K562 (cell line): ENCODE data around the gene ADIPOR2. TPM values are rescaled to one million over a fixed set of nuclear protein-coding genes. Genes with fewer than 3 reads are reported as not detected.

ENCODE experiments used
- HDAC3 ChIP-seq: fragments of 450-650 bp; IDR thresholded peaks from 2 replicates; pipeline ENCODE4 v1.6.1; 2018; ENCODE audit warnings: borderline replicate concordance, mild to moderate bottlenecking, moderate library complexity; ENCODE audit not compliant: partially characterized antibody
- JUNB ChIP-seq: fragments of 450-650 bp; formaldehyde crosslinking; conservative IDR thresholded peaks from 2 replicates; pipeline ENCODE4 v1.4.0; 2020; ENCODE audit warnings: mild to moderate bottlenecking
- MAZ ChIP-seq, 2 experiments: fragments of 450-650 bp in 1 of 2; sonication (generic) in 1 of 2; formaldehyde crosslinking; IDR thresholded peaks in 1 of 2; conservative IDR thresholded peaks in 1 of 2; 2 replicates each; pipeline versions ENCODE4 v1.4.0 to v1.5.0; 2020; ENCODE audit warnings: mild to moderate bottlenecking in 1 of 2, missing genetic modification reagents in 1 of 2
- MTA1 ChIP-seq: fragments of 450-650 bp; IDR thresholded peaks from 2 replicates; pipeline ENCODE4 v1.6.1; 2017; ENCODE audit warnings: borderline replicate concordance
- MYC ChIP-seq, 2 experiments: fragments of 250-450 bp in 1 of 2; sonication (Bioruptor Pico) in 1 of 2; IDR thresholded peaks; 2 replicates each; pipeline versions ENCODE4 v1.5.1 to v1.6.1; 2012 to 2021; ENCODE audit warnings: low read depth in 2 of 2, borderline replicate concordance in 1 of 2, improper control_type of control experiment in 1 of 2, low read length in 1 of 2, mild to moderate bottlenecking in 1 of 2, moderate library complexity in 1 of 2
- NONO ChIP-seq, 2 experiments: fragments of 200-400 bp in 1 of 2; fragments of 450-650 bp in 1 of 2; formaldehyde crosslinking in 1 of 2; IDR thresholded peaks; 2 replicates each; pipeline ENCODE4 v1.6.1; 2017; ENCODE audit warnings: low read depth in 2 of 2, mild to moderate bottlenecking in 2 of 2, moderate library complexity in 2 of 2, low read length in 1 of 2
- NR2C2 ChIP-seq, 2 experiments: fragments of 200-800 bp in 1 of 2; sonication (Bioruptor generic) in 1 of 2; sonication (generic) in 1 of 2; formaldehyde crosslinking in 1 of 2; IDR thresholded peaks; 2 replicates each; pipeline versions ENCODE4 v1.6.1 to v1.8.0; 2016 to 2022; ENCODE audit warnings: mild to moderate bottlenecking in 1 of 2, missing compliant biosample characterization in 1 of 2, missing genetic modification characterization in 1 of 2, missing genetic modification reagents in 1 of 2
- NUFIP1 ChIP-seq: fragments of 450-650 bp; IDR thresholded peaks from 2 replicates; pipeline ENCODE4 v1.6.1; 2018; ENCODE audit not compliant: partially characterized antibody
- PCBP2 ChIP-seq: fragments of 200-400 bp; formaldehyde crosslinking; IDR thresholded peaks from 2 replicates; pipeline ENCODE4 v1.6.1; 2018; ENCODE audit warnings: low read length, low read depth, mild to moderate bottlenecking, moderate library complexity; ENCODE audit not compliant: poor library complexity, severe bottlenecking
- SPI1 ChIP-seq: IDR thresholded peaks from 2 replicates; pipeline ENCODE4 v1.6.1; 2011; ENCODE audit warnings: low read depth, low read length, control low read depth, borderline replicate concordance
- TRIM28 ChIP-seq: fragments of 450-650 bp; IDR thresholded peaks from 2 replicates; pipeline ENCODE4 v1.6.1; 2017
- ZNF3 ChIP-seq: fragments of 250-450 bp; sonication (Bioruptor Pico); IDR thresholded peaks from 2 replicates; pipeline ENCODE4 v1.5.0; 2021; ENCODE audit warnings: mild to moderate bottlenecking, moderate library complexity
- ZSCAN29 ChIP-seq: fragments of 450-650 bp; IDR thresholded peaks from 2 replicates; pipeline ENCODE4 v1.6.1; 2017
- polyA plus RNA-seq, 8 experiments: library from polyadenylated mRNA; depleted of rRNA in 4 of 8; stranded (reverse) in 5 of 8; unstranded in 3 of 8; fragments of >200 nt; fragmentation: Nextera tagmentation in 2 of 8; fragmentation: Illumina TruSeq in 1 of 8; extraction: Ambion mirVana in 2 of 8; extraction: Trizol in 1 of 8; gene quantifications; 2 replicates each; pipeline versions ENCODE4 v1.2.1 to v1.2.3, GENCODE V29; 2011 to 2014; ENCODE audit warnings: inconsistent platforms in 1 of 8, missing spikeins in 1 of 8
- total RNA-seq, 7 experiments: library from RNA; depleted of rRNA in 6 of 7; stranded (reverse); fragments of >200 nt in 6 of 7; fragmentation: Illumina TruSeq in 2 of 7; extraction: Trizol in 2 of 7; gene quantifications; 2 replicates each; pipeline versions ENCODE4 v1.2.1 to v1.2.3, GENCODE V29; 2011 to 2021; ENCODE audit warnings: low replicate concordance in 1 of 7
- TF ChIP-seq, protein P1 (sequence below): IDR thresholded peaks from 2 replicates; pipeline ENCODE4 v1.6.1; 2011; ENCODE audit warnings: borderline replicate concordance, low read depth, mild to moderate bottlenecking, moderate library complexity, low read length; ENCODE audit not compliant: insufficient read depth, poor library complexity, severe bottlenecking

The ADIPOR2 gene
- total and polyA plus RNA-seq, 9 of the 15 experiments (the other 6 are each of a cell fraction or from before 2014, with no cell fraction given): 10.9 to 63.5 (median 46.0) TPM

DNA sequence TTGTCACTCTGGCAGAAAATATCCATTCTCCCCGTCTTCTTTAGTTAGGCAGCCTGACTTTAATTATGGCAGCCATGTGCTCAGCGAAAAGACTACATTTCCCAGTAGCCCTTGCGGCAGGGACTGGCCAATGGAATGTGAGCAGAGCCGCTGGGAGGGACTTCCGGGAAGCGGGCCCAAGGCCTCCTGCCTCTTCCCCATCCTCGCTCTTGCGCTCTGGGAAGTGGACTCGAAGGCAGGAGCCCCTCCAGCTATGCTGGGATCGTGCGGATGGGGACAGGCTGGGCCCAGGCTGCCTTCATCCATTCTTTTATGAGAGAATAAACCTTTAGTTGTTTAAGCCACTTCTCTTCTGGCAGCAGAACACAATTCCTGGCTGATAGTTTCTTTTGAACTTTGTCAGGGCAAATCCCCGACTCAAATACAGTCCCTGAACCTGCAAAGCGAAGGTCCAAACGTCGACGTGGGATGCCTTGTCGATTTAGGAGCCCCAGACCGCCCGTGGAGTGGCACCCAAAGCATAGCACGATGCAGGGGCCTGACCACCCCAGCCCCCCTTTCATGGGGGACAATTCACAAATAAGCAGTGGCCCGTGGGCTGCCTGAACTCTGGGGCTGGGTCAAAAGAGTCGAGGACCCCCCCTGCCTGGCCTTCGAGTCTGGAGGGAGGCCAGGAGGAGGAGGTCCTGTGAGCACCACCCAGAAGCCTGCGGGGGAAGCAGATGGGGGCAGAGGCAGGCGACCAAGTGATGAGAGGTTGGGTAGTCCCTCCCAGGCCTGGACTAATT lies 113.9 kb downstream of the ADIPOR2 start (continued):
- TF ChIP-seq MYC (IDR thresholded peaks at IDR 0.05; ENCODE audit: low read depth, low read length) (peak; percentile 78), MYC (CRISPR knock-in tag; IDR thresholded peaks at IDR 0.05; ENCODE audit: borderline replicate concordance, low read depth) (no peak), NONO (IDR thresholded peaks at IDR 0.05; ENCODE audit: low read depth in 2 of 2, low read length in 1 of 2) (no peak), SPI1 (no peak), MTA1 (no peak), TRIM28 (no peak), NR2C2 (CRISPR knock-in tag; IDR thresholded peaks at IDR 0.05) (no peak), NR2C2 (tag; IDR thresholded peaks at IDR 0.05) (0 out of 2 replicates have a peak, but pooled peaks have one; percentile 21), HDAC3 (no peak), PCBP2 (no peak), MAZ (CRISPR knock-in tag; conservative IDR thresholded peaks at IDR 0.05 in 1 of 2, IDR thresholded peaks at IDR 0.05 in 1 of 2) (peak; percentile 19 to 22; a peak in 1 of 4 replicates), JUNB (CRISPR knock-in tag) (no peak), ZSCAN29 (no peak), NUFIP1 (no peak), ZNF3 (no peak)
- TF ChIP-seq, protein P1, sequence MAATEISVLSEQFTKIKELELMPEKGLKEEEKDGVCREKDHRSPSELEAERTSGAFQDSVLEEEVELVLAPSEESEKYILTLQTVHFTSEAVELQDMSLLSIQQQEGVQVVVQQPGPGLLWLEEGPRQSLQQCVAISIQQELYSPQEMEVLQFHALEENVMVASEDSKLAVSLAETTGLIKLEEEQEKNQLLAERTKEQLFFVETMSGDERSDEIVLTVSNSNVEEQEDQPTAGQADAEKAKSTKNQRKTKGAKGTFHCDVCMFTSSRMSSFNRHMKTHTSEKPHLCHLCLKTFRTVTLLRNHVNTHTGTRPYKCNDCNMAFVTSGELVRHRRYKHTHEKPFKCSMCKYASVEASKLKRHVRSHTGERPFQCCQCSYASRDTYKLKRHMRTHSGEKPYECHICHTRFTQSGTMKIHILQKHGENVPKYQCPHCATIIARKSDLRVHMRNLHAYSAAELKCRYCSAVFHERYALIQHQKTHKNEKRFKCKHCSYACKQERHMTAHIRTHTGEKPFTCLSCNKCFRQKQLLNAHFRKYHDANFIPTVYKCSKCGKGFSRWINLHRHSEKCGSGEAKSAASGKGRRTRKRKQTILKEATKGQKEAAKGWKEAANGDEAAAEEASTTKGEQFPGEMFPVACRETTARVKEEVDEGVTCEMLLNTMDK: no peak
